Breast epithelium (tissue), 4 donors: ENCODE data around the gene RRP8. TPM values are rescaled to one million over a fixed set of nuclear protein-coding genes. Genes with fewer than 3 reads are reported as not detected.
A peak's percentile ranks its signal among the peaks of the same experiment; 100 is the strongest.

Source experiments
- DNase-seq, 2 donors: peaks; one replicate each; pipeline ENCODE4 v3.0.0-alpha.2; 2019; ENCODE audit warnings: low spot score in 2 of 2
- H3K27ac ChIP-seq, 2 donors: fragments of 200-600 bp; sonication (generic) in 1 of 2; one replicate each; pipeline ENCODE4 v1.5.1; 2016 to 2019; ENCODE audit warnings: mild to moderate bottlenecking in 1 of 2
- H3K27me3 ChIP-seq, 2 donors: fragments of 200-600 bp; sonication (generic) in 1 of 2; one replicate each; pipeline versions ENCODE4 v1.5.1 to v1.6.0; 2017 to 2019; ENCODE audit warnings: control low read depth in 1 of 2, mild to moderate bottlenecking in 1 of 2
- H3K36me3 ChIP-seq: fragments of 200-600 bp; one replicate; pipeline ENCODE4 v1.5.1; 2019
- H3K4me1 ChIP-seq, 2 donors: fragments of 200-600 bp; sonication (generic); one replicate each; pipeline ENCODE4 v1.5.1; 2016 to 2019; ENCODE audit warnings: control low read depth in 1 of 2
- H3K4me3 ChIP-seq, 3 donors: fragments of 200-600 bp; sonication (generic); 1 replicate in 2 of 3; 2 replicates in 1 of 3; pipeline ENCODE4 v1.5.1; 2016 to 2019; ENCODE audit warnings: mild to moderate bottlenecking in 3 of 3, moderate library complexity in 2 of 3
- H3K9me3 ChIP-seq, 2 donors: fragments of 200-600 bp; sonication (generic) in 1 of 2; one replicate each; pipeline ENCODE4 v1.5.1; 2016 to 2019; ENCODE audit warnings: control low read depth in 1 of 2
- POLR2A ChIP-seq: fragments of 450-650 bp; IDR thresholded peaks from one replicate; pipeline ENCODE4 v1.6.1; 2016; ENCODE audit warnings: antibody characterized with exemption, mild to moderate bottlenecking, moderate library complexity
- POLR2AphosphoS5 ChIP-seq, 3 donors: sonication (generic); formaldehyde crosslinking; IDR thresholded peaks; one replicate each; pipeline ENCODE4 v1.6.1; 2017; ENCODE audit warnings: antibody characterized with exemption in 3 of 3
- intact Hi-C: fragments of 100-400 bp; cut with DNase I; formaldehyde crosslinking; loops from one replicate; pipeline ENCODE4 v1.15.1; 2023; ENCODE audit warnings: low total_unique reads
- total RNA-seq, 3 donors: library from RNA; depleted of rRNA; stranded (reverse); fragments of >200 nt; gene quantifications; one replicate each; pipeline ENCODE4 v1.1.0, GENCODE V29; 2016
- TF ChIP-seq, protein P1 (sequence below), 3 donors: fragments of 450-650 bp; IDR thresholded peaks; one replicate each; pipeline ENCODE4 v1.5.1; 2016 to 2017; ENCODE audit warnings: antibody characterized with exemption in 3 of 3, mild to moderate bottlenecking in 3 of 3, moderate library complexity in 3 of 3

Gene RRP8
- total RNA-seq, 3 donors from 2014 or later, result 8.8 to 22.2 (median 20.3) TPM

DNA sequence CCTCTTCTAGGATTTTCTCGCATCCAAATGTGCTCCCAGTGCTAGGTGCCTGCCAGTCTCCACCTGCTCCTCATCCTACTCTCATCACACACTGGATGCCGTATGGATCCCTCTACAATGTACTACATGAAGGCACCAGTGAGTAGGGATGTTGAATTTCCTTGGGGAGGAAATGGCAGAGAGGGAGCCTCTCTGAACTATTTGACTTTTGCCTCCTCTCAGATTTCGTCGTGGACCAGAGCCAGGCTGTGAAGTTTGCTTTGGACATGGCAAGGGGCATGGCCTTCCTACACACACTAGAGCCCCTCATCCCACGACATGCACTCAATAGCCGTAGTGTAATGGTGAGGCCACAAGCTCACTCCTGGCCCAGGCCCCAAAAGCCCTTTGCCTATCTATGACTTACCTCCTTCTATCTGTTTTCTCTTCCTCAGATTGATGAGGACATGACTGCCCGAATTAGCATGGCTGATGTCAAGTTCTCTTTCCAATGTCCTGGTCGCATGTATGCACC lies 6.1 kb upstream of the RRP8 start:
- peak overlapping the region; percentile 92 to 96 for H3K27ac ChIP-seq
- intact Hi-C loops, result loop anchor here (5.0 kb wide), 1 partner anchor 1563 kb away; no protein-coding TSS in a partner anchor
- no peak overlapping the region for H3K4me3 ChIP-seq

DNA sequence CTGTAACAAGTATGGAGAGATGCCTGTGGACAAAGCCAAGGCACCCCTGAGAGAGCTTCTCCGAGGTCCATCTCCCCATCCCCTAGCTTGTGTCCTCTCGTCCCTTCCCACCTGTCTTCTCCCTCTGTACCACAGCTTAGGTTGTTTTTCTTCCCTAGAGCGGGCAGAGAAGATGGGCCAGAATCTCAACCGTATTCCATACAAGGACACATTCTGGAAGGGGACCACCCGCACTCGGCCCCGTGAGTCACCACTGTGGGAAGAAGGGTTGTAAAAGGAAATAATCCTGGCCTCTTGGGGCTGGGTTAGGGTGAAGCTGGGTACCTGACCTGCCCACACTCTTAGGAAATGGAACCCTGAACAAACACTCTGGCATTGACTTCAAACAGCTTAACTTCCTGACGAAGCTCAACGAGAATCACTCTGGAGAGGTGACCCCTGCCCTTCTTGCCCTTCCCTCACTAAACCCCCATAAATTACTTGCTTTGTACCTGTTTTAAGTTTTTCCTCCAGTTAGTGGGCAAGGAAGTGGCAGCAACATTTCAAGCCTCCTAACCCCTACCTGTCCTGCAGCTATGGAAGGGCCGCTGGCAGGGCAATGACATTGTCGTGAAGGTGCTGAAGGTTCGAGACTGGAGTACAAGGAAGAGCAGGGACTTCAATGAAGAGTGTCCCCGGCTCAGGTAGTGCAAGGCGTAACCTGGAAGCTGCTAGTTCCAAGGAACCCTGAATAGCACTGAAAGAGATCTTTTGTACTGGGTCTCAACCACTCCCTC lies 5.5 kb upstream of the RRP8 start:
- intact Hi-C loops, result loop anchor here (5.0 kb wide), 1 partner anchor 1563 kb away; no protein-coding TSS in a partner anchor
- Histone ChIP-seq H3K27me3 (no peaks in the 10 kb centered on the region), H3K36me3 (peaks cover 13% of the 10 kb centered on the region), H3K4me1 (peaks cover 0 to 24% of the 10 kb centered on the region in 2 donors), H3K9me3 (no peaks in the 10 kb centered on the region), H3K4me3 (no peak overlapping the region), H3K27ac (peak overlapping the region; percentile 92 to 96)
- TF ChIP-seq POLR2AphosphoS5 (IDR thresholded peaks at IDR 0.05) (no peak), POLR2A (no peak)
- TF ChIP-seq, protein P1, sequence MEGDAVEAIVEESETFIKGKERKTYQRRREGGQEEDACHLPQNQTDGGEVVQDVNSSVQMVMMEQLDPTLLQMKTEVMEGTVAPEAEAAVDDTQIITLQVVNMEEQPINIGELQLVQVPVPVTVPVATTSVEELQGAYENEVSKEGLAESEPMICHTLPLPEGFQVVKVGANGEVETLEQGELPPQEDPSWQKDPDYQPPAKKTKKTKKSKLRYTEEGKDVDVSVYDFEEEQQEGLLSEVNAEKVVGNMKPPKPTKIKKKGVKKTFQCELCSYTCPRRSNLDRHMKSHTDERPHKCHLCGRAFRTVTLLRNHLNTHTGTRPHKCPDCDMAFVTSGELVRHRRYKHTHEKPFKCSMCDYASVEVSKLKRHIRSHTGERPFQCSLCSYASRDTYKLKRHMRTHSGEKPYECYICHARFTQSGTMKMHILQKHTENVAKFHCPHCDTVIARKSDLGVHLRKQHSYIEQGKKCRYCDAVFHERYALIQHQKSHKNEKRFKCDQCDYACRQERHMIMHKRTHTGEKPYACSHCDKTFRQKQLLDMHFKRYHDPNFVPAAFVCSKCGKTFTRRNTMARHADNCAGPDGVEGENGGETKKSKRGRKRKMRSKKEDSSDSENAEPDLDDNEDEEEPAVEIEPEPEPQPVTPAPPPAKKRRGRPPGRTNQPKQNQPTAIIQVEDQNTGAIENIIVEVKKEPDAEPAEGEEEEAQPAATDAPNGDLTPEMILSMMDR (IDR thresholded peaks at IDR 0.05), result no peak
- DNase-seq, result peak in 1 of 2 donors; percentile 19

More for the DNA sequence above, 6.1 kb upstream of the RRP8 start:
- DNase-seq, result peak in 1 of 2 donors; percentile 16
- H3K9me3 ChIP-seq, result no peaks in the 10 kb centered on the region
- TF ChIP-seq POLR2AphosphoS5 (IDR thresholded peaks at IDR 0.05) (no peak), POLR2A (no peak)
- TF ChIP-seq, protein P1 (IDR thresholded peaks at IDR 0.05), result no peak
- peaks cover 0 to 24% of the 10 kb centered on the region in 2 donors for H3K4me1 ChIP-seq
- H3K27me3 ChIP-seq, result no peaks in the 10 kb centered on the region
- peaks cover 13% of the 10 kb centered on the region for H3K36me3 ChIP-seq

DNA sequence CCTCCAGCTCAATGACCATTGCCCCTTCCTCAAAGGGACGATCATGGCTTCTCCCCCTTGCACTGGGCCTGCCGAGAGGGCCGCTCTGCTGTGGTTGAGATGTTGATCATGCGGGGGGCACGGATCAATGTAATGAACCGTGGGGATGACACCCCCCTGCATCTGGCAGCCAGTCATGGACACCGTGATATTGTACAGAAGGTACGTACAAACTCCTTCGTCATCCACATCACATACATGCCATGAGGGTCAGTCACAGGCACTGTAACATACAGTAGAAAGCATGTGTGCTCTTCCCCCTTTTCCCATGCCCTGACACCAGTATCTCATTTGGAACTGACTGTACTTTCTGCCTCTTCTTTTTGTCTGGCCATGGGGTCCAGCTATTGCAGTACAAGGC lies 4.6 kb upstream of the RRP8 start:
- intact Hi-C loops, result loop anchor here (5.0 kb wide), 1 partner anchor 1564 kb away; no protein-coding TSS in a partner anchor
- no peaks in the 10 kb centered on the region for H3K9me3 ChIP-seq
- H3K27me3 ChIP-seq, result no peaks in the 10 kb centered on the region
- peaks cover 0 to 24% of the 10 kb centered on the region in 2 donors for H3K4me1 ChIP-seq
- DNase-seq, result peak in 1 of 2 donors; percentile 15
- H3K36me3 ChIP-seq, result peaks cover 13% of the 10 kb centered on the region
- no peak overlapping the region for H3K4me3 ChIP-seq
- TF ChIP-seq, protein P1 (IDR thresholded peaks at IDR 0.05), result no peak
- no peak for TF ChIP-seq POLR2AphosphoS5 (IDR thresholded peaks at IDR 0.05)
- TF ChIP-seq POLR2A, result no peak
- H3K27ac ChIP-seq, result peak overlapping the region; percentile 92 to 96

DNA sequence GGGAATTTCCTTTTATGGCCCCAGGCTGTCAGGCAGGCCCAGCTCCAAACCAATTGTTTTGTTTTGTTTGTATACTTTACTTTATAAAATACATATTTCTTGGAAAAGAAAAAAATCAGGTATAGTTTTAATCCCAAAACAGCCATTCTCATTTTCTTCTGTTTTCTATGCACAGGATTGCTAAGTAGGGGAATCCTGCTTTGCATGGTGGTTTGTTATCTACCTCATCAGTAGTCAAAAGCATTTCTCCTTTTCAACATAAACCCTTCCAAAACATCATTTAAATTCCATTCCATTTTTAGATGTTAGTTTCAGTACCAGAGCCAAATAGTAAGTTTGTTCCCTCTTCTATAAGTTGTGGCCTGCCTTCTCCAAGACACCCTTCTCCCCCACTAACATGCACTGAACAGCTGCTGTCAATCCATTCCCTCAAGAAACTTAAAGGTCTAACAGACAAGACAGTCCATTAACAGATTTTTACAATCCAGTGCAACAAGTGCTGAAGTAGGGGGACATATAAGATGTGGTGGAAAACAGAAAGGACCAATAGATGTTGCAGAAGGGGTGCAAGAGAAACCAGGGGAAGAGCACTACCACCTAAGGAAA lies 3.9 kb upstream of the RRP8 start:
- intact Hi-C loops, result loop anchor here (5.0 kb wide), 1 partner anchor 1565 kb away; no protein-coding TSS in a partner anchor
- Histone ChIP-seq H3K9me3 (no peaks in the 10 kb centered on the region), H3K27ac (peak overlapping the region; percentile 92 to 96), H3K4me3 (peak overlapping the region in 2 of 3 donors; percentile 56 to 92), H3K27me3 (no peaks in the 10 kb centered on the region), H3K4me1 (peaks cover under 1 to 28% of the 10 kb centered on the region in 2 donors), H3K36me3 (peaks cover 13% of the 10 kb centered on the region)
- DNase-seq, result peak in 1 of 2 donors; percentile 9
- TF ChIP-seq POLR2A, result no peak
- TF ChIP-seq, protein P1 (IDR thresholded peaks at IDR 0.05), result no peak
- no peak for TF ChIP-seq POLR2AphosphoS5 (IDR thresholded peaks at IDR 0.05)
